Melanocyte of skin (primary cell): ENCODE measurements around the gene CLEC2D. TPM values are rescaled to one million over a fixed set of nuclear protein-coding genes. Genes with fewer than 3 reads are reported as not detected.

Experiments
- small RNA-seq, 2 donors: library from RNA; depleted of rRNA; stranded (forward); fragments of <200 nt; gene quantifications; one replicate each; pipeline ENCODE3, GENCODE V24; 2012
- total RNA-seq, 2 donors: library from RNA; depleted of rRNA; stranded (reverse); fragments of >200 nt; gene quantifications; 2 replicates each; pipeline ENCODE4 v1.2.3, GENCODE V29; 2012

CLEC2D gene, protein sequence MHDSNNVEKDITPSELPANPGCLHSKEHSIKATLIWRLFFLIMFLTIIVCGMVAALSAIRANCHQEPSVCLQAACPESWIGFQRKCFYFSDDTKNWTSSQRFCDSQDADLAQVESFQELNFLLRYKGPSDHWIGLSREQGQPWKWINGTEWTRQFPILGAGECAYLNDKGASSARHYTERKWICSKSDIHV
- total RNA-seq, result 1 to 10 TPM; 5.7 to 6.2 TPM

DNA sequence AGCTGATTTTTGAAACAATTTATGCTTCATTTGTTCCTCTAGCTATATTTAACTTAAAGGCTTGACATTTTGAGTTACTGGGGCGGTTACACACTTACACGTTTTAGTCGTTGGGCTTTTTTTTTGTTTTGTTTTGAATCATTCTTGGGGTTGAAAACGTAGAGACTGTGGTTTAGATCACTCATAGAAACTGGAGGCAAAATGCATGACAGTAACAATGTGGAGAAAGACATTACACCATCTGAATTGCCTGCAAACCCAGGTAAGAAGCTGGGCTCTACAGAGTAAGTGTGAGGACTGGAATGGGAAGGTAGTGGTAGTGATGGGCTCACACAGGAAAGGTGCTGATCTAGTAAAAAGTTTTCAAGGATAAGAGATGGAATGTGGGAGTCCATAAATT lies at the start of gene CLEC2D:
Gene CLEC2D (plus strand): TSS at position 180 of the 400 bp plus-strand sequence. CDS start 22 bp downstream, at position 202.

DNA sequence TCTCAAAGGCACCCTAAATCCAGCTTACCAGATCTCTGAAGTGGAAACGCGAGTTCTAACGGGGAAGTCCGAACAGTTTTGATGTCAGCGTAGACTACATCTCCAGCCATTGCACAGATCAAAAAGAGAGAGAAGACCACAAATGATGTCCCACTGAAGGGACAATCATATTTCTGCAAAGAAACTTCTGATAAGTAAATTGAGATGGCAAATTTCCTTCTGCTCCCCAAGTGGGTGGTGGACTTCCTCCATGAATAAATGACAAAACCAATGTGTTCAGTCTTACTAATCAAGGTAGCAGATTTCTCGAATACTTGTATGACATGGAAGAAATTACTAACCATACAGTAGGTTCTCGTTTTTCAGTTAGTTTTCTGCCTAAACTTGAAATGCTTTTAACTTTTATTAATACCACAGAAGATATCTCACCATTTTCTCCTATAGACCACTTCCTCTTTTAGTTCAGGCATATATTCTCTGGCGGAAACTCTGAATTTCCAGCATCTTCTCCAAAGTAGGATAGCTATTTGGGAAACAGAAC lies 63.5 kb downstream of the CLEC2D start, which contains the start of gene CLECL1:
Gene CLECL1 (minus strand): TSS at position 177 of the 541 bp plus-strand sequence.

Small RNA genes lying within 50 kb of the gene (small RNA-seq; reads per million reads assigned to genes)
- gene AC010186.4 (0 reads per million in 2 donors), gene RNU6-700P (0 reads per million in 2 donors)

Other genes with a start within 250 kb of the CLEC2D start
- gene KLRB1, start 61.8 kb upstream of the CLEC2D start, total RNA-seq, result not detected
- gene CLECL1, start 63.4 kb downstream of the CLEC2D start, total RNA-seq, result not detected
- gene CD69, start 91.2 kb downstream of the CLEC2D start, total RNA-seq, result not detected
- gene KLRF1, start 157.8 kb downstream of the CLEC2D start, total RNA-seq, result under 1 TPM in 1 of 2 donors, not detected in 1; 0.69 TPM
- gene CLEC2B, start 199.6 kb downstream of the CLEC2D start, total RNA-seq, result 10 to 100 TPM in 1 of 2 donors, 1 to 10 TPM in 1; 4.7 to 11.4 TPM
- gene KLRF2, start 211.8 kb downstream of the CLEC2D start, total RNA-seq, result not detected